ENCODE measurements around the gene SMIM29. TPM values are rescaled to one million over a fixed set of nuclear protein-coding genes. Genes with fewer than 3 reads are reported as not detected.

Gene SMIM29
- total RNA-seq, 1 experiment from 2014 or later: 24.0 TPM

- intact Hi-C loops (cut with micrococcal nuclease; ENCODE audit: unreplicated experiment): no loop called here
- BruUV-seq (replicated peaks): no TSS peak
- Histone ChIP-seq H3K9me3 (ENCODE audit: low read depth, low read length, poor library complexity, severe bottlenecking) (no peaks in the 10 kb centered on the region), H3K4me3 (ENCODE audit: low read depth, low read length, poor library complexity, severe bottlenecking) (no peak overlapping the region), H3K36me3 (ENCODE audit: insufficient read depth, low read length, poor library complexity, severe bottlenecking) (no peaks in the 10 kb centered on the region), H3K27me3 (replicated peaks; ENCODE audit: insufficient read depth, low read depth, low read length, poor library complexity) (no peaks in the 10 kb centered on the region), H3K27ac (ENCODE audit: low read depth, low read length, poor library complexity, severe bottlenecking) (no peak overlapping the region), H3K4me1 (ENCODE audit: insufficient read depth, low read length, poor library complexity, severe bottlenecking) (peaks cover 20% of the 10 kb centered on the region)
- ChIA-PET POLR2A (ENCODE audit: low non-redundant PET) (no interaction called here), CTCF (no interaction called here)
- no peak for DNase-seq (ENCODE audit: low spot score)
- TF ChIP-seq, protein P1, sequence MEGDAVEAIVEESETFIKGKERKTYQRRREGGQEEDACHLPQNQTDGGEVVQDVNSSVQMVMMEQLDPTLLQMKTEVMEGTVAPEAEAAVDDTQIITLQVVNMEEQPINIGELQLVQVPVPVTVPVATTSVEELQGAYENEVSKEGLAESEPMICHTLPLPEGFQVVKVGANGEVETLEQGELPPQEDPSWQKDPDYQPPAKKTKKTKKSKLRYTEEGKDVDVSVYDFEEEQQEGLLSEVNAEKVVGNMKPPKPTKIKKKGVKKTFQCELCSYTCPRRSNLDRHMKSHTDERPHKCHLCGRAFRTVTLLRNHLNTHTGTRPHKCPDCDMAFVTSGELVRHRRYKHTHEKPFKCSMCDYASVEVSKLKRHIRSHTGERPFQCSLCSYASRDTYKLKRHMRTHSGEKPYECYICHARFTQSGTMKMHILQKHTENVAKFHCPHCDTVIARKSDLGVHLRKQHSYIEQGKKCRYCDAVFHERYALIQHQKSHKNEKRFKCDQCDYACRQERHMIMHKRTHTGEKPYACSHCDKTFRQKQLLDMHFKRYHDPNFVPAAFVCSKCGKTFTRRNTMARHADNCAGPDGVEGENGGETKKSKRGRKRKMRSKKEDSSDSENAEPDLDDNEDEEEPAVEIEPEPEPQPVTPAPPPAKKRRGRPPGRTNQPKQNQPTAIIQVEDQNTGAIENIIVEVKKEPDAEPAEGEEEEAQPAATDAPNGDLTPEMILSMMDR (conservative IDR thresholded peaks at IDR 0.05; ENCODE audit: low read depth, low read length): no peak
- no peak for TF ChIP-seq EZH2 (IDR thresholded peaks at IDR 0.05; ENCODE audit: borderline replicate concordance, low read depth, low read length, poor library complexity, severe bottlenecking)
Measured at GRCh38 chr6:34235307-34236130, 13.3 kb downstream of the SMIM29 start.

- no peak for TF ChIP-seq EZH2 (IDR thresholded peaks at IDR 0.05; ENCODE audit: borderline replicate concordance, low read depth, low read length, poor library complexity, severe bottlenecking)
- TF ChIP-seq, protein P1 (conservative IDR thresholded peaks at IDR 0.05; ENCODE audit: low read depth, low read length): no peak
- H3K4me3 ChIP-seq (ENCODE audit: low read depth, low read length, poor library complexity, severe bottlenecking): no peak overlapping the region
- H3K4me1 ChIP-seq (ENCODE audit: insufficient read depth, low read length, poor library complexity, severe bottlenecking): peaks cover 20% of the 10 kb centered on the region
- H3K27ac ChIP-seq (ENCODE audit: low read depth, low read length, poor library complexity, severe bottlenecking): no peak overlapping the region
- no peaks in the 10 kb centered on the region for H3K27me3 ChIP-seq (replicated peaks; ENCODE audit: insufficient read depth, low read depth, low read length, poor library complexity)
- H3K9me3 ChIP-seq (ENCODE audit: low read depth, low read length, poor library complexity, severe bottlenecking): no peaks in the 10 kb centered on the region
- CTCF ChIA-PET: no interaction called here
- no peaks in the 10 kb centered on the region for H3K36me3 ChIP-seq (ENCODE audit: insufficient read depth, low read length, poor library complexity, severe bottlenecking)
- BruUV-seq (replicated peaks): no TSS peak
- intact Hi-C loops (cut with micrococcal nuclease; ENCODE audit: unreplicated experiment): no loop called here
- DNase-seq (ENCODE audit: low spot score): no peak
- POLR2A ChIA-PET (ENCODE audit: low non-redundant PET): no interaction called here
Measured at GRCh38 chr6:34234667-34235306, 14.0 kb downstream of the SMIM29 start.

DNA sequence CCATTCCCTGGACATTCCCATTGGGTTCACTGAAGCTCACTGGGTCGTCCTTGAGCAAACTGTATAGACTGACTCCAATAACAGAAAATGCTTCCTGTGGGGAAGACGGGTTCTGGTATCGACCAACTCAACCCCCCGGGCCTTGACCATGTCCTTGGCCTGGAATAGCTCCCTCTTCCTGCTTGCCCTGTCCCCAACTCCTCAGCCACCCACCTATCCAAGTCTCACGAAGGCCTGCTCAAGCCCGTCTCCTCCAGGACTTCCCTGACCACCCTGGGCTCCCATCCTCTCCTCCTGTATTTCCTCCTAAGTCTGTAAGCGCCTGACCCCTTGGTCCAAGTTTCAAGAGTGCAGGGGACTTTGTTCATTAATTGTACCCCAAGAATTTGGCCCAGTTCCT, 14.9 kb downstream of the SMIM29 start:
- intact Hi-C loops (cut with micrococcal nuclease; ENCODE audit: unreplicated experiment): no loop called here
- Histone ChIP-seq H3K27me3 (replicated peaks; ENCODE audit: insufficient read depth, low read depth, low read length, poor library complexity) (no peaks in the 10 kb centered on the region), H3K4me1 (ENCODE audit: insufficient read depth, low read length, poor library complexity, severe bottlenecking) (peaks cover 19% of the 10 kb centered on the region), H3K27ac (ENCODE audit: low read depth, low read length, poor library complexity, severe bottlenecking) (no peak overlapping the region), H3K36me3 (ENCODE audit: insufficient read depth, low read length, poor library complexity, severe bottlenecking) (no peaks in the 10 kb centered on the region), H3K9me3 (ENCODE audit: low read depth, low read length, poor library complexity, severe bottlenecking) (no peaks in the 10 kb centered on the region), H3K4me3 (ENCODE audit: low read depth, low read length, poor library complexity, severe bottlenecking) (no peak overlapping the region)
- POLR2A ChIA-PET (ENCODE audit: low non-redundant PET): no interaction called here
- DNase-seq (ENCODE audit: low spot score): no peak
- no TSS peak for BruUV-seq (replicated peaks)
- CTCF ChIA-PET: no interaction called here
- TF ChIP-seq, protein P1 (conservative IDR thresholded peaks at IDR 0.05; ENCODE audit: low read depth, low read length): no peak
- no peak for TF ChIP-seq EZH2 (IDR thresholded peaks at IDR 0.05; ENCODE audit: borderline replicate concordance, low read depth, low read length, poor library complexity, severe bottlenecking)
